Upper lobe of left lung (tissue), 6 donors: ENCODE data around the gene HVCN1. TPM values are rescaled to one million over a fixed set of nuclear protein-coding genes. Genes with fewer than 3 reads are reported as not detected.
"Not testable (repeated sequence)": the region's sequence is repeated elsewhere in the genome, so short reads cannot be mapped to it uniquely, and the experiment has no call there.

Experiments used
- ATAC-seq, 2 donors: fragments of 200-7000 bp; cut with Tn5 transposase; one replicate each; pipeline ENCODE4 v1.9.1; 2022; ENCODE audit warnings: mild to moderate bottlenecking in 2 of 2, moderate library complexity in 2 of 2; ENCODE audit not compliant: low FRiP score in 2 of 2
- DNase-seq, 2 donors: peaks; one replicate each; pipeline ENCODE4 v3.0.0-alpha.2; 2019 to 2020
- H3K27ac ChIP-seq, 4 donors: fragments of 200-600 bp; sonication (generic); one replicate each; pipeline ENCODE4 v1.5.1; 2016 to 2019
- H3K27me3 ChIP-seq, 4 donors: fragments of 200-600 bp; sonication (generic); one replicate each; pipeline ENCODE4 v1.5.1; 2017 to 2019
- H3K36me3 ChIP-seq, 4 donors: fragments of 200-600 bp; sonication (generic); one replicate each; pipeline ENCODE4 v1.5.1; 2016 to 2019
- H3K4me1 ChIP-seq, 4 donors: fragments of 200-600 bp; sonication (generic); one replicate each; pipeline ENCODE4 v1.5.1; 2018 to 2019
- H3K4me3 ChIP-seq, 4 donors: fragments of 200-600 bp; sonication (generic); one replicate each; pipeline ENCODE4 v1.5.1; 2017 to 2019; ENCODE audit warnings: mild to moderate bottlenecking in 2 of 4, moderate library complexity in 1 of 4
- H3K9me3 ChIP-seq, 4 donors: fragments of 200-600 bp; sonication (generic); one replicate each; pipeline ENCODE4 v1.5.1; 2018 to 2019
- CTCF ChIP-seq, 6 experiments: fragments of 450-650 bp in 4 of 6; fragments of 200-600 bp in 2 of 6; sonication (generic) in 2 of 6; IDR thresholded peaks; one replicate each; pipeline ENCODE4 v1.5.1; 2016 to 2019; ENCODE audit warnings: antibody characterized with exemption in 6 of 6
- EP300 ChIP-seq, 4 donors: sonication (generic); formaldehyde crosslinking; IDR thresholded peaks; one replicate each; pipeline ENCODE4 v1.5.1; 2017; ENCODE audit warnings: antibody characterized with exemption in 4 of 4, control low read depth in 2 of 4
- POLR2A ChIP-seq, 4 donors: fragments of 450-650 bp; IDR thresholded peaks; one replicate each; pipeline ENCODE4 v1.5.1; 2016 to 2017; ENCODE audit warnings: antibody characterized with exemption in 4 of 4, mild to moderate bottlenecking in 2 of 4
- POLR2AphosphoS5 ChIP-seq, 2 donors: sonication (generic); formaldehyde crosslinking; IDR thresholded peaks; one replicate each; pipeline ENCODE4 v1.5.1; 2017; ENCODE audit warnings: antibody characterized with exemption in 2 of 2
- WGBS, 2 donors: methylation state at CpG; one replicate each; pipeline ENCODE4 v1.1.5; 2017 to 2018; 5-methylcytosine and 5-hydroxymethylcytosine counted together
- total RNA-seq, 6 donors: library from RNA; depleted of rRNA in 4 of 6; stranded (reverse); fragments of >200 nt in 4 of 6; gene quantifications; one replicate each; pipeline versions ENCODE4 v1.1.0 to v1.2.1, GENCODE V29; 2016 to 2021
- donor health status: DM: no; HTN: no; CAD: no; lungs with moderate emphysema.
- donor health status: DM: no; HTN: yes; CAD: no; lungs with severe emphysema.

Gene HVCN1
- total RNA-seq, 6 donors from 2014 or later = 5.8 to 29.2 (median 15.5) TPM

GRCh38 chr12:110661337-110661972, 27.5 kb downstream of the HVCN1 start:
- no peaks in the 10 kb centered on the region for H3K27me3 ChIP-seq
- H3K27ac ChIP-seq = peak overlapping the region in 1 of 4 donors; percentile 17
- H3K36me3 ChIP-seq = peaks cover 0 to 2% (median 0%) of the 10 kb centered on the region in 4 donors
- DNase-seq (peak in 1 of 2 donors; percentile 47), ATAC-seq (peak; percentile 52 to 59)
- TF ChIP-seq CTCF (IDR thresholded peaks at IDR 0.05) (no peak), POLR2A (IDR thresholded peaks at IDR 0.05) (no peak), POLR2AphosphoS5 (IDR thresholded peaks at IDR 0.05) (no peak), EP300 (IDR thresholded peaks at IDR 0.05) (no peak)
- WGBS, 2 donors = 53 to 64% methylated on average over 21 to 22 of the region's 23 CpGs
- H3K4me1 ChIP-seq = no peaks in the 10 kb centered on the region
- peak overlapping the region in 1 of 4 donors; percentile 8 for H3K4me3 ChIP-seq
- H3K9me3 ChIP-seq = peaks cover 0 to 15% (median 9%) of the 10 kb centered on the region in 4 donors

GRCh38 chr12:110658878-110659277, 30.0 kb downstream of the HVCN1 start:
- 76 to 79% methylated on average over 3 of the region's 3 CpGs for WGBS, 2 donors
- no peak overlapping the region for H3K4me3 ChIP-seq
- no peaks in the 10 kb centered on the region for H3K4me1 ChIP-seq
- peaks cover 0 to 10% (median 0%) of the 10 kb centered on the region in 4 donors for H3K36me3 ChIP-seq
- no peak for TF ChIP-seq EP300 (IDR thresholded peaks at IDR 0.05)
- DNase-seq (no peak), ATAC-seq (no peak)
- H3K27ac ChIP-seq = no peak overlapping the region
- no peaks in the 10 kb centered on the region for H3K27me3 ChIP-seq
- H3K9me3 ChIP-seq = no peaks in the 10 kb centered on the region

GRCh38 chr12:110658242-110658641, 30.7 kb downstream of the HVCN1 start:
- Histone ChIP-seq H3K36me3 (peaks cover 0 to 10% (median 0%) of the 10 kb centered on the region in 4 donors), H3K9me3 (no peaks in the 10 kb centered on the region), H3K4me3 (no peak overlapping the region), H3K27ac (no peak overlapping the region), H3K27me3 (no peaks in the 10 kb centered on the region), H3K4me1 (no peaks in the 10 kb centered on the region)
- no peak for TF ChIP-seq POLR2AphosphoS5 (IDR thresholded peaks at IDR 0.05)
- TF ChIP-seq POLR2A (IDR thresholded peaks at IDR 0.05) = no peak
- no peak for TF ChIP-seq EP300 (IDR thresholded peaks at IDR 0.05)
- no peak for TF ChIP-seq CTCF (IDR thresholded peaks at IDR 0.05)
- WGBS, 2 donors = 81 to 90% methylated on average over 9 of the region's 9 CpGs
- no peak for DNase-seq
- ATAC-seq = no peak

GRCh38 chr12:110657747-110658146, 31.2 kb downstream of the HVCN1 start:
- Histone ChIP-seq H3K4me3 (no peak overlapping the region), H3K9me3 (no peaks in the 10 kb centered on the region), H3K27me3 (no peaks in the 10 kb centered on the region), H3K27ac (no peak overlapping the region), H3K36me3 (peaks cover 0 to 10% (median 0%) of the 10 kb centered on the region in 4 donors), H3K4me1 (no peaks in the 10 kb centered on the region)
- WGBS, 2 donors = 89 to 91% methylated on average over 8 of the region's 9 CpGs
- TF ChIP-seq POLR2AphosphoS5 (IDR thresholded peaks at IDR 0.05) (no peak), CTCF (IDR thresholded peaks at IDR 0.05) (no peak), EP300 (IDR thresholded peaks at IDR 0.05) (no peak), POLR2A (IDR thresholded peaks at IDR 0.05) (no peak)
- no peak for DNase-seq
- no peak for ATAC-seq

GRCh38 chr12:110656071-110656655, 32.8 kb downstream of the HVCN1 start:
- no peaks in the 10 kb centered on the region for H3K27me3 ChIP-seq
- peaks cover 0 to 17% (median under 1%) of the 10 kb centered on the region in 4 donors for H3K36me3 ChIP-seq
- TF ChIP-seq POLR2AphosphoS5 (IDR thresholded peaks at IDR 0.05) (no peak), POLR2A (IDR thresholded peaks at IDR 0.05) (no peak), EP300 (IDR thresholded peaks at IDR 0.05) (no peak), CTCF (IDR thresholded peaks at IDR 0.05) (no peak)

GRCh38 chr12:110654238-110654637, 34.7 kb downstream of the HVCN1 start:
- H3K4me3 ChIP-seq, H3K27me3 ChIP-seq, ATAC-seq, H3K9me3 ChIP-seq, H3K27ac ChIP-seq, DNase-seq, H3K4me1 ChIP-seq: not testable (repeated sequence)
- 86 to 87% methylated on average over 10 of the region's 10 CpGs for whole genome bisulfite sequencing, 2 donors
- peaks cover 0 to 25% (median 10%) of the 10 kb centered on the region in 4 donors for H3K36me3 ChIP-seq

More at GRCh38 chr12:110656071-110656655, 32.8 kb downstream of the HVCN1 start:
- no peaks in the 10 kb centered on the region for H3K9me3 ChIP-seq
- no peaks in the 10 kb centered on the region for H3K4me1 ChIP-seq
- no peak for DNase-seq
- no peak overlapping the region for H3K4me3 ChIP-seq
- no peak for ATAC-seq
- 85 to 87% methylated on average over 11 of the region's 11 CpGs for WGBS, 2 donors
- no peak overlapping the region for H3K27ac ChIP-seq
